NAMALWA (cell line): ENCODE measurements around the gene TREM2.

ENCODE experiments used
- DNase-seq: peaks from one replicate; pipeline ENCODE4 v3.0.0-alpha.2; 2015; ENCODE audit warnings: low spot score

Gene TREM2

DNA sequence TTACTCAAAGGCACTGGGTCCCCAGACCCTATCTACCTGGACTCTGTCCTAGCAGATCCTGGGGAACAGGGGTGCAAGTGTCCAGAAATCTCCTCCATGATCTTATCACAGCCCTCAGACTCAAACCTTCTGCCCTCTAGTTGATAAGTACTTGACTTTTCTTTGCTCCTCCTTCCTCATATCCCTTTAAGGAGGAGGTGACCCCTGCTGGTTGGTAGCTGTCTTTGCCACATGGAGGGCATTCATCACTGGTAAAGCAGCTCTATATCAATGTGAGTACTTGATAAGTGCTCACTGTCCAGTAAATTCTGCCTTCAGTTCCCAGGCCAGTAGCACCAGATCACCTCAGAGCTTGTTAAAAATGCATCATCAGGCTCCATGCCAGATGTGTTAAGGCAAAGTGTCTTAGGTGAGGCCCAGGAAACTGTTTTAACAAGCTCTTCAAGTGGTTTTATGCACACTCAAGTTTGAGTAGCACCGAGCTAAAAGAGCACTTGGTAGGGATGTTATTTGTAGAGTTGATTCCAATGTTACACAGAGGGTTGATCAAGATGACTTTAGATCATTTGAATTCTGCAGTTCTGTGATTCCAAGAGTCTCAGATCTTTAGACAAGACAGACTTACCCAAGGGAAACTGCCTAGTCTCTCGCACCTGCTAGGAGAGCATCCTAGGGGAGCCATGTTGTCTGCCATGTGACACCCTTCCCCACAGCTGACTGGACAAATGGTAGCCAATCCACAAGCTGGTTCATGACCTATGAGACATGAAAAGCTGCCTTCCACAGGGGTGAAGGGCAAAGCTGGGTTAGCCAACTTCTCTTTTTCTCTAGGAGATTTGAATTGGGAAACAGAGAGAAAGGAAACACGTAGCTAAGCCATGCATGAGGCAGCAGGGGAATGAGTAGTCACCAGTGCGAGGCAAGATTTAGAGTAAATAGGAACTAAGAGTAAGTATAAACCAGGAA lies 19.4 kb upstream of the TREM2 start:
- DNase-seq, result peak; percentile 84

DNA sequence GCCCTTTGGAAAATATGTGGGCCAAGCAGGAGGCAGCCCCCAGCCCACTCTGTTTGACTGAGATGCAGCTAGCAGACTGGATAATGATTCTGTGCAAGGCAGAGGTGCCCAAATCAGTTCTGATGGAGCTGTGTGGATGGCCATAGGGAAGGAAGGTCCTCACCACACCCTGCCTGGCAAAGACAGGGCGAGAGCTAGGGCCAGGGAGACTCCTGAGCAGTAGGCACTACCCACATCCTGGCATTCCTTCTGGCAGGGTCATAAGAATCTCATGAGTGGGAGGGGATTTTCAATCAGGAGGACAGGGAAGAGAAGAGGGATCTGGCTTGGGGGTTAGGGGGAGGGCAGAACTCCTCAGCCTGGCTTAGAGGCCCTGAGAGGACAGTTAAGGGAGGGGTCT lies 18.6 kb upstream of the TREM2 start:
- no peak for DNase-seq

DNA sequence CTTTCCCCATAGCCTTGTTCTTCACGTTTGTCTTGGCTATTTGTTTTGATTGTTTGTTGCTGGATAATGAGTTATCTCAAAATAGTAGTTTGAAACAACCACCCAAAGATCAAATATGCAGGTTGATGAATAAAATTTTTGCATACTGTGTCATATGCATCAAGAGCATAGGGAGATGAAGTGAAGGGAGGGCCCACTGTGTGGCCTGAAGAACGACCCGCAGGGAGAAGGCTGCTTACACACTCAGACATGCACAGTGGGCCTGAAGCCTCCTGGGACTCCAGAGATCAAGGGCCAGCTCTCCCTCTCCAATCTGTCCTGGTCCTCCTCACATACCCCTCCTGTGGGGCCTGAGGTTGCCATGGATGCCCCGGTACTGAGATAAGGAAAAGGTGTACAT lies 16.2 kb upstream of the TREM2 start:
- DNase-seq, result no peak

DNA sequence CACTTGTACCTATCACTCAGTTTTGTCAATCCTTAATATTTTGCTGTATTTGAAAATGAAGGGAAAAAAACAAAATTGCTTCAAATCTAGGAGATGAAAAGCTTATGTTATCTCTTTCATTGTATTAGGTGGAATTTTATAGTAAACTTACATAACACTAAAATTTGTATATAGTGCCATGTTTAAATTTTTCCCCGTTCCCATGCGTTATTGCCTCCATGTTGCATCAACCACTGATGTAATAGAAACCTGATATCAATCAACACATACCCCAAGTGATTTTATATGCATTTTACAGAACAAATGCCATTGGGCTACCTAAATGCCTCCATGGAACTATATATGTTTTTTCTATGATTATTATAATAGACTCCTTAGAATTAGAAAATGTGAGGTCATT lies 14.8 kb upstream of the TREM2 start:
- no peak for DNase-seq

DNA sequence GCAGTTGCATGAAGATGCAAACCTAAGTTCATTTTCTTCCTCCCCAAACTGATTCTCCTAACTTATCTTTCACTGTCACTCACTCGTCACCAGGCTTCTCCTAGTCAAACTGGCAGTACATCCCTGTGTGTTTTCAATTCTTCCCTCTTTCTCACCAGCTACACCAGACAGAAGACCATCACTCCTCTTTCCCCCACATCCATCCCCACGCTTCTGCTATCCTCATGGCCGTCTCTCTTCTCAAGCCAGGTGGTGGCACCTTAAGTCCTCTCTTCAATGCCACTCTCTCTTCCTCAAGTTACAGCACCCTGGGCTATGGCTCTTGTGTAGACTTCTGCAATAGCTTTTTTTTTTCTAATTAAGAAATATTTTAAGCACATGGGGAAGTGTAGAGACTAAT lies 14.4 kb upstream of the TREM2 start:
- DNase-seq, result no peak

DNA sequence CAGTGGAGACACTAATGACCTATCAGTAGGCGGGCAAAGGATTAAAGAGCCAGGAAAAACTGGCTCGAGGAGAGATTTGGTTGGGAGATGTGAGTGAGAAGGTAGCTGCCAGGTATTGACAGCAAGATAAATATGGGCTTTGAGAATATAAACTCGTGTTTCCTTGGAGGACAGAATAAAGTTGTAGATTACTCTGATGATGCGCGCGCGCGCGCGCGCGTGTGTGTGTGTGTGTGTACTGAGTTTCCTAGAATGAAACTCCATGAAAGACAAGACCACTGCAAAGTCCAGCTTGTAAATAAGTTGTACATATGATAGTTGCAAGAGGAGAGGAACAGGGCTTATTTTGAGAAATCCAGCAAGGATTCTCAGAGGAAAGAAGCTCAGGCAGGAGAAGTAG lies 13.3 kb upstream of the TREM2 start:
- no peak for DNase-seq

DNA sequence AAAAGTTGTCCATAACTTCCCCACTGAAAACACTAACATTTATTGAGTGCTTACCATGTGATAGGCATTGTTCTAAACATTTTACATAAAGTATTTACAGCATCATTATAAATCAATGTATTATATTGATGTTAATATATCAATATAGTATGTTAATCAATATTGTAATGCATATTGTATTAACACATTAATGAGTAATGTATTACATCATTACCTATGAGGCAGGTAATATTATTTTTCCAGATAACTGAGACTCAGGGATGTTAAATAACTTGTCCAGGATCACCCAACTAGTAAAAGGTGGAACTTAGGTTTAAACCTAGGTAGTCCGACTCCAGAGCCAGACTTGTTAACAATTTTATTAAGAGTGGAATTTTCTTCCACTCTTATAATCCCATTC lies 12.2 kb upstream of the TREM2 start:
- no peak for DNase-seq

DNA sequence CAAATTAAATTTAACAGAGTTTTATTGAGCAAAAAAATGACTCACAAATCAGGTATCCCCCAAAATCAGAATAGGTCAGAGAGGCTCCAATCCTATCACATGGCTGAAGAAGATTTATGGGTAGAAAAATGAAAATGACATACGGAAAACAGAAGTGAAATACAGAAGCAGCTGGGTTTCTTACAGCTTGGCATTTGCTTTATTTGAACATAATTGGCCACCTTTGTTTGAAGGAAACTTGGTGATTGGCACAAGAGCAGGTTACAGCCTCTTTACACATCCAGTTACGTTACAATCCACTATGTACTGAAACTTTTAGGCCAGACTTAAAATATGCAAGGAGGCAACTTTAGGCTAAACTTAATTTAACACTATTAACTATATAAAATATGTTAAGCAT lies 11.7 kb upstream of the TREM2 start:
- no peak for DNase-seq

DNA sequence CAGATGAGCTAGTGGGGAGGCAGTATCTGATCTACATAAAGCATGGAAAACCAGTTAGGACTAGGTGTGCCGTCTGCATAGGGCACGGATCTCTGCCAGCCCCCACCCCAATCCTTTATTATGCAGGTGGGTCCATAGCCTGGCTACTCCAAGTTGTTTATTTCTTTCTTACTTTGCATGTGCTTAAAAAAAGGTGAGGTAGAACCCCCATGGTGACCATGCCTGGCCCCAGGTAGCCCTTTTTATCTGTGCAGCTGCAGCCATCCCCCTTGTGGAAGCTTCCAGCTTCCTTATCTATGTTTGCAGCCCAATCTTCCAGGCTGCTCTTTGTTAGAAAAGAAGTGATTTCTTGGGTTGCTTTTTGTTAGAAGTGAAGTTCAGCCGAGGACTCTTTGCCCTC lies 9.0 kb upstream of the TREM2 start:
- DNase-seq, result no peak

DNA sequence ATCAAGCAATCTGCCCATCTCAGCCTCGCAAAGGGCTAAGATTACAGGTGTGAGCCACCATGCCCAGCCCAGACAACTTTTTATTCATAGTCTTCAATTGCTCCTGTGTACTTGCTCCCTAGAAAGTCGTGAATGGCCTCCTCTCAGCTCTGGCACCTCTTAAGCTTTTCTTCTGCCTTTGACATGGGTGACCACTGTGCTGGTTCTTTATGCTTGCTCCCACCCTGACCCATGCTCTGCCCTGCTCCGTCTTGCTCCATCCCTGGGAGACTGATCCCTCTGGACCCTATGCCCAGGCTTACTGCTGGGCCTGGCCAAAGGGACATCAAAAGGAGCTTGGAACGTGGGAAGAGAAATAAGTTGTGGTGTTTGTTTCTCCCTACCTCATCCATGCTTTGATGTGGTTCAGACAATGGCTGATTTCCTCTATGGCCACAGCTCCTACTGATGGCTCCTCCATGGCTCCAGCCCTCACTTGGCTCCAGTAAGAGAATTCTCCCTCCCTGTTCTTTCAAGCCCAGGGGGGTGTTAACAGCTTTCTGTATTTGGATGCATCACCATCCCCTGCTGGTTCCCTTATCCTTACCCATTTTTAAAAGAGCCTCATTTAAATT lies 7.7 kb upstream of the TREM2 start:
- no peak for DNase-seq

DNA sequence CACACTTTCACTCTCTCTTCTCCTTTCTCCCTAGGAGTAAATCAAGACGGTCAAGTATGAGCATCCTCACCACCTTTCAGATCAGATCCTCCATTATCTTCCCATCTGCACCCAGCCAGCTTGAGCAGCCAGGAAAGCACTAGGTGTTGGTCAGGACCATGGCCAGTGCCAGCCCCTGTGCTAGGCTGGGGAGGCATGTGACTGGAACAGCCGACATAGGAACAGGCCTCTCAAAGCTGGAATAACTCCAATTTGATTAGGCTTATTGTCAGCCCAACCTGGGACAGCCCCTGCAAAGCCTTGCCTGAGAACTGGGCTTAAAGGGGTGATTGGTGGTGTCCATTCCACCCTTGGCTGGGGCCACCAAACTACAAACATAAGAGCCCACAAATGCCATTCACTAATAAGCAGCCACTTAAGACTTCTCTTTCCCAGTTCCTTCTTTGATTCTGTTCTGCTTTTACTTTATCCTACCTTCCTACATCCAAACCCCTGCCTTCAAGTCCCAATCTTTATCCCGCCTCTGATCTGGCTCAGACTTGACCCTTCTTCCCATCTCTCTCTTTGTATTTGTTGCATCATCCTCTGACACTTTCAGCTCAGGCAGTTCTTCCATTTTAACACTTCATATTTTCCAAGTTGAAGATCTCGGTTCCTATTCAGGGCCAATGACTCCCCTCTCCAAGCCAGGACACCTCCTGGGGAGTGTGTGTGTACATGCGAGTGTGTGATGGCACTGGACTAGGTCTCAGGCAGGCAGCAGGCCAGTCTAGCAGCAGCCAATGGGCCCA lies 4.5 kb upstream of the TREM2 start:
- peak; percentile 8 for DNase-seq

DNA sequence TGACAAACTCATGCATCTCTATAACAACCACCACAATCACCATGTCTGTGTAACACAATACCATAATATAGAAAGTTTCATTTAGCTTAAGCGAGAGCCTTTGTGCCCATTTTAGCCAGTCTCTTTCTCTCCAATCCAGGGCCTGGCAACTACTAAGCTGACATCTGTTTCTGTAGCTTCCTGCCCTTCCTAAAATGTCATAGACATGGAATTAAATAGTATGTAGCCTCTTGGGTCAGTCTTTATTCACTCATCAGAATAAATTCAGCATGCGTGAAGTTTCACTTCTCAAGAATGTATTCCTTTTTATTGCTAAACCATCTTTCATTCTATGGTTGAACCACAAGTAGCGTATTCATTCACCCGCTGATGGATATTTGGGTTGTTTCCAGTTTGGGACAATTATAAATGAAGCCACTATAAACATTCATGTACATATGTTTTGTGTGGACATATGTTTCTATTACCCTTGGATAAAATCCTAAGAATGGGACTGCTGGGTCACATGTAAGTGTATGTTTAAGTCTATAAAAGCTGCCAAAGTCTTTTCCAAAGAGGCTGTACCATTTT lies 1.7 kb upstream of the TREM2 start:
- no peak for DNase-seq

DNA sequence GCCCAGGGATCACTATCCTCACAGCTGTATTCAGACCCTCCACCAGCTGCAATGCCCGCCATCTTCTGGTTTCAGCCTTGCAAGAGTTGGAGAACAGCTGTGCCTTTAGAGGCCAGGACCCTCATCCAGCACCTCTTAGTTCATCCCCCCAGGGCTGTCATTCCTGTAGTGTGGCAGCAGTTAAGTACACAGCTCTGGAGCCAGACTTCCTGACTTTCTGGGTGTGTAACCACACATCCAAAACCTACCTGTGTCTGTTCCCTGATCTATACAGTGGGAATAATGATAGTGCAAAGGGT lies 452 bp upstream of the TREM2 start:
- DNase-seq, result no peak

DNA sequence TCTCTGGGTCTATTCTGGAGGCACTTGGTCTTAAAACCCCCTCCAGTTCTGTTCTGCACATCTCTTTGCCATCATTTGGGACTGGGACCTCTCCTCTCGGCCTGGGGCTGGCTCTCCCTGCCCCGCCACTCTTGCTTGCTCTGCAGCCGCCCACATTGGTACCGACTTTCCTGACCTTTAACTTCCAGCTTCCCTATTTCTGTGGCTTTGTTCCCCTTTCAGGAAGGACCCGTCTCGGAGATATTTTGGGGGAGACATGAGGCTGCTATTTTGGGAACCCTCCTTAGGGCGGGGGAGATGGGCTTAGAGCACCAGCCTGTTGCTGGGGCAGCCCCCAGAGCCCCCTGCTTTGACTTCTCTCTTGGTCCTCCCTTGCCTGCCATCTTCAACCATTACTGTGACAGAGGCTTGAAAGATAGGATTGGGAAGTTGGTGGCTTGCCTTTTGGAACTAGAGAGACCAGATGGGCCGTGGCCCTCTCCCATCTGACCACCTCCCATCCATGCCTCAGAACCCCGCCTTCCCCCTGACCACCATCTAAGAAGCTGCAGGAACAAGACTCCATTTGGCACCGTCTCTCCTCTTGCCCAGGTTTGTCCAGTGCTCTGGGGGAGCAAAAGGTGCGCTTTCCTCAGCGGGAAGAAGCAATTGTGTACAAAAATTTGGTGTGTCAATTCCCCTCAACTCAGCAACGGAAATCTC lies 914 bp downstream of the TREM2 start:
- DNase-seq, result no peak

DNA sequence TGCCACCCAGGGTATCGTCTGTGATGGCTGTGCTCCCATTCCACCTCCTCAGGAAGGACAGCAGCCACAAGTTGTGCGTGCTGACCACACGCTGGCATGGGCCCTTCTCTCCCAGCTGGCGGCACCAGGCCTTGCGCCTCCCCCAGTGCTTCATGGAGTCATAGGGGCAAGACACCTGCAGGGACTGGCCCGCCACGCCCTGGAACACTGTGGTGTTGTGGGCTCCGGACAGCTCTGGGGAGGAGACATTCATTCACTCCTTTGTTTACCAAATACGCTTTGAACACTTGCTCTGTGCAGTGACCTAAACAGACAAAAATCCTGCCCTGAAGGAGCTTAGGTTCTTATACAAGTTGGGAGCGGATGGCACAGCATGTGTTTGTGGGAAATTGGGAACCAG lies 1.5 kb downstream of the TREM2 start:
- no peak for DNase-seq

DNA sequence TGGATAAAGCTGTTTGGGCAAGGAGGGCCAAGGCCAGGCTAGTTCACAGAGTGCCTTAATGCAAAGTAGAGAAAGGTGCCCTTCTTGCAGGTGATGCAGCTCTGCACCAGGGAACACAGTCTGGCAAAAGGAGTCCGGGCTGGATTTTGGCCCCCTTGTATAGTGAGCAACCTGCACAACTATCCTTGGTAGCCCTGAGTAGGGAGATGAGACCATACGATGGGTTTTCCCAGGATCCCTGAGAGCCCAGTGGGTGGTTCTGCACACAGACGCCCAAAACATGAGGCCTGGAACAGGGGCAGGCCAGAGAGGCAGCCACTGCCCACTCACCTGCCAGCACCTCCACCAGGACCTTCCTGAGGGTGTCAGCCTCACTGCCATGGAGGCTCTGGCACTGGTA lies 2.0 kb downstream of the TREM2 start:
- no peak for DNase-seq

DNA sequence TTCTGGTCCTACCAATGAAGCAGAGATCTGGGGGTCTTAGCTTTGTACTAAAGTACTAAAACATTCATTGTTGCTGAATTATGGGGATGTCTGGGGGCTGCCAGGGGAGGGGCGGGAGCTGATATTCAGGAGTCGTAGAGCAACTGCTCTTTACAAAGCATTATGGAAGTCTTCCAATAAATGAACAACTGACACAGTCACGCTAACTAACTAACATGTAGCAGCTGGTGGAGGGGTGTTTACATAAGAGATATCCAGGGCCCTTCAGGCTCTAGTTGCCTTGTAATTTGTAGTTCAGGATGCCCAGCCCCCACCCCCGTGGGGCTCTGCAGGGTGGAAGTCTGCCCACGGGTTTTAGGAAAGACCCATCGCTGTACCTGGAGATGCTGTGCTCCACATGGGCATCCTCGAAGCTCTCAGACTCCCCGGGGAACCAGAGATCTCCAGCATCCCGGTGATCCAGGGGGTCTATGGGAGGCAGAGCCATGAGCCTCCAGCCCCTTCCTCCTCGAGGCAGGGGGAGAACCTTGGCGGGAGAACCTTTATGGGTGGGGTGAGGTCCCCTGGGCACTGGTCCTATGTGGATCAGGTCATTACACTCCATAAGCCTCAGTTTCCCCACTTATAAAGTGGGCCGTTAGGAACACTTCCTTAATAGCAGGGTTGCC lies 3.4 kb downstream of the TREM2 start:
- DNase-seq, result no peak

DNA sequence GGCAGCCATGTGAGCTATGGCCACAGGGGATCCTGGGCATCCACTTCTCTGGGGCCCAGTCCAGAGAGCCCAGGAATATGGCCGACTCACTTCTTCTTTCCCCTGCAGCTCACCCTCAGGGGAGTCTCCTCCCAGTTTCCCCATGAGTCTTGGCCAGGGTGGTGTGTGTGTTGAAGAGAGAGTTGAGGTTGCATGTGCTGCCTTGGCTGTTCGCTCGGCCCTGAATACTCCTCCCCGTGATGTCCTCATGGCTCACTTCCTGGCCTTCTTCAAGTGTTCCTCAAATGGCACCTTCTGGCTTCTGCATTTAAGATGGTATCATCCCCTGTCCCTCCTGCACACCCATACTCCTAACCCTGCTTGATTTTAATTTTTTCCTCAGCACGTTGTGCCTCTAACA lies 5.6 kb downstream of the TREM2 start:
- DNase-seq, result no peak

DNA sequence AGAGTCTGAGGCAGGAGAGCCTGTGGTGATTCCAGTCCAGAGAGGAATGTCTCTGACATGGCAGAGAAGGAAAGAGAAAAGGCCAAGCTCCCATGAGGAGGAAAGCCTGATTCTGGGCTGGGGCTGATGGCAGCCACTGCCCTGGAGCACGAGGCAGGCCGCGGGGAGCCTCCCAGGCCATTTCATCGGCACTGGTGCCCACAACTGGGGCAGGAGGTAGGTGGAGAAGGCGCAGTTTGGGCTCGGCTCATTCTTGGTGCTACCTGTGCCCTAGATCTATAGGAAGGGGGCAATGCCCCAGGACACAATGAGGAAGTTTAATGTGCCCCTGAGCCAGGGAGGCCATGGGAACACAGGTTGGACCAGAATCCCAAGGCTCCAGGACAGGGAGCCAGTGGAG lies 6.1 kb downstream of the TREM2 start:
- no peak for DNase-seq

DNA sequence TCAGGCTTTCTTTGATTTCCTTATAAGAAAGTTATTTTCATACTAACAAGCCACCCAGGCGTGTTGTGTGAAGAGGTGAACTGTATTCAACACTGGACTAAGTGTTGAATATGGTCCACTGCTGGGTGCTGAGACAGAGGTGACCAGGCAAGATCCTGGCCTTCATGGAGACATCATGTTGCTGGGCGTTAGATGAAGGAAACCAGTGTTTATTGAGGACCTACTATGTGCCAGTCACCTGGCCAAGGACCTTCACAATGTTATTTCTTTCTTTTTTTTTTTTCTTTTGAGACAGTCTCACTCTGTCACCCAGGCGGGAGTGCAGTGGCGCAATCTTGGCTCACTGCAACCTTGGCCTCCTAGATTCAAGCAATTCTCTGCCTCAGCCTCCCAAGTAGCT lies 6.9 kb downstream of the TREM2 start:
- DNase-seq, result no peak

DNA sequence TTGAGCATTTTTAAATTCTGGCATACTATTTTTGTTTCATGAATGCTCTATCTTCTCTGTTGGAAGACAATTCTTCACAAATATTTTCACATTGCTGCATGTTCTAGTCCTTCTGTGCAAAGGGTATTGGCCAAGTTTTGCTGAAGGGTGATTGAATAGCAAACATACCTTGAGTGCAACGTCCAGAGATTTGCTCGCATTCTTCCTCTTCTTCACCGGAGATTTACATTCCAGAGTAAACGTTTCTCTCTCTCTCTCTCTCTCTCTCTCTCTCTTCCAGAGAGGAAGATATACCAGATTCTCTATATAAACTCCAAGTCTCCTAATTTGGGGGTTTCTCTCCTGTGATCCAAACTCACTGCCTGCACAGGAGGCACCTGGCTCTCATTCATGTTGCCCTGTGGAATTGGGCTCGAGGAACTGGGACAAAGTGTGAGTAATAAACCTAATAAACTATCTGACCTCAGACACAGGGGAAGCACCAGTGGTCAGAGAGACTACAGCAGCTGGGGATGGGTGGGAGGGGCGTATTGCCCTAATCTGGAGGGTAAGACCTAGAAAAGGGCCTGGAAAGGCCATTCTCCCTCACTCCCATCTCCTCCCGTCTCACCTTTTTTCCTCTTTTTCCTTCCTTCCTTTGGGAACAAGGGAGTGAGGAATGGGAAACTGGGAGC lies 7.6 kb downstream of the TREM2 start:
- no peak for DNase-seq
